Stimulated activated CD4-positive, alpha-beta T cell treated with anti-CD3 and anti-CD28 coated beads, Interleukin-12 subunit alpha, Interleukin-12 subunit beta, amount 100 ng/mL, for 24 hours (primary cell): ENCODE measurements around the gene STON2.
"Not testable (repeated sequence)": the region's sequence is repeated elsewhere in the genome, so short reads cannot be mapped to it uniquely, and the experiment has no call there.

Source experiments
- DNase-seq, 2 experiments: peaks; one replicate each; pipeline ENCODE4 v3.0.0-alpha.2; 2020; ENCODE audit warnings: low read depth in 2 of 2

Gene STON2

GRCh38 chr14:81268016-81268416, 132.1 kb downstream of the STON2 start:
- no peak for DNase-seq

- DNase-seq, result no peak
Measured at GRCh38 chr14:81265636-81266169, 134.4 kb downstream of the STON2 start.

GRCh38 chr14:81264671-81265070, 135.5 kb downstream of the STON2 start:
- no peak for DNase-seq

- no peak for DNase-seq
Measured at GRCh38 chr14:81263777-81264410, 136.2 kb downstream of the STON2 start.

- DNase-seq, result no peak
Measured at GRCh38 chr14:81261176-81261575, 138.9 kb downstream of the STON2 start.

- no peak for DNase-seq
Measured at GRCh38 chr14:81260732-81261131, 139.4 kb downstream of the STON2 start.

GRCh38 chr14:81256289-81256960, 143.7 kb downstream of the STON2 start:
- no peak for DNase-seq

GRCh38 chr14:81252278-81252677, 147.8 kb downstream of the STON2 start:
- DNase-seq, result no peak

GRCh38 chr14:81247271-81247766, 152.8 kb downstream of the STON2 start:
- DNase-seq, result no peak

- DNase-seq, result no peak
Measured at GRCh38 chr14:81246461-81247270, 153.5 kb downstream of the STON2 start.

- DNase-seq, result no peak
Measured at GRCh38 chr14:81245771-81246170, 154.4 kb downstream of the STON2 start.

GRCh38 chr14:81244431-81244830, 155.7 kb downstream of the STON2 start:
- DNase-seq, result not testable (repeated sequence)

GRCh38 chr14:81243499-81243898, 156.6 kb downstream of the STON2 start:
- DNase-seq, result no peak

GRCh38 chr14:81236849-81237248, 163.3 kb downstream of the STON2 start:
- DNase-seq, result not testable (repeated sequence)

- DNase-seq, result no peak
Measured at GRCh38 chr14:81236138-81236537, 164.0 kb downstream of the STON2 start.

GRCh38 chr14:81235096-81235495, 165.0 kb downstream of the STON2 start:
- no peak for DNase-seq

- DNase-seq, result no peak
Measured at GRCh38 chr14:81234278-81234677, 165.8 kb downstream of the STON2 start.

GRCh38 chr14:81233615-81234014, 166.5 kb downstream of the STON2 start:
- no peak for DNase-seq

- DNase-seq, result no peak
Measured at GRCh38 chr14:81231540-81231939, 168.6 kb downstream of the STON2 start.

- no peak for DNase-seq
Measured at GRCh38 chr14:81224222-81224621, 175.9 kb downstream of the STON2 start.

GRCh38 chr14:81223788-81224187, 176.3 kb downstream of the STON2 start:
- DNase-seq, result not testable (repeated sequence)

GRCh38 chr14:81222691-81223090, 177.4 kb downstream of the STON2 start:
- no peak for DNase-seq
